GM13977 (cell line): ENCODE data around the gene MAGOH.
"Not testable (repeated sequence)": the region's sequence is repeated elsewhere in the genome, so short reads cannot be mapped to it uniquely, and the experiment has no call there.

Experiments
- DNase-seq: peaks from one replicate; pipeline ENCODE4 v3.0.0; 2012; ENCODE audit warnings: low spot score
- in situ Hi-C: fragments of 300-500 bp; cut with MboI; formaldehyde crosslinking; loops from one replicate; pipeline ENCODE4 v1.12.0; 2022; ENCODE audit warnings: low sequenced_read_pairs, low pct_unique_long_range_greater_than_20kb, mixed read lengths, inconsistent platforms; ENCODE audit not compliant: unreplicated experiment
- TF ChIP-seq, protein P1 (sequence below): IDR thresholded peaks from 2 replicates; pipeline ENCODE4 v1.5.1; 2012; ENCODE audit warnings: mild to moderate bottlenecking, control low read depth; ENCODE audit not compliant: insufficient read depth; ENCODE audit errors: extremely low read depth, missing control alignments

Gene MAGOH

GRCh38 chr1:53190210-53190611 lies 48.1 kb downstream of the MAGOH start:
- in situ Hi-C loops: no loop called here
- TF ChIP-seq, protein P1, sequence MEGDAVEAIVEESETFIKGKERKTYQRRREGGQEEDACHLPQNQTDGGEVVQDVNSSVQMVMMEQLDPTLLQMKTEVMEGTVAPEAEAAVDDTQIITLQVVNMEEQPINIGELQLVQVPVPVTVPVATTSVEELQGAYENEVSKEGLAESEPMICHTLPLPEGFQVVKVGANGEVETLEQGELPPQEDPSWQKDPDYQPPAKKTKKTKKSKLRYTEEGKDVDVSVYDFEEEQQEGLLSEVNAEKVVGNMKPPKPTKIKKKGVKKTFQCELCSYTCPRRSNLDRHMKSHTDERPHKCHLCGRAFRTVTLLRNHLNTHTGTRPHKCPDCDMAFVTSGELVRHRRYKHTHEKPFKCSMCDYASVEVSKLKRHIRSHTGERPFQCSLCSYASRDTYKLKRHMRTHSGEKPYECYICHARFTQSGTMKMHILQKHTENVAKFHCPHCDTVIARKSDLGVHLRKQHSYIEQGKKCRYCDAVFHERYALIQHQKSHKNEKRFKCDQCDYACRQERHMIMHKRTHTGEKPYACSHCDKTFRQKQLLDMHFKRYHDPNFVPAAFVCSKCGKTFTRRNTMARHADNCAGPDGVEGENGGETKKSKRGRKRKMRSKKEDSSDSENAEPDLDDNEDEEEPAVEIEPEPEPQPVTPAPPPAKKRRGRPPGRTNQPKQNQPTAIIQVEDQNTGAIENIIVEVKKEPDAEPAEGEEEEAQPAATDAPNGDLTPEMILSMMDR: no peak

GRCh38 chr1:53189061-53189460 lies 49.3 kb downstream of the MAGOH start:
- TF ChIP-seq, protein P1: no peak
- in situ Hi-C loops: loop anchor here (10.0 kb wide), 2 partner anchors 274 to 484 kb away; no protein-coding TSS in a partner anchor

More at GRCh38 chr1:53190210-53190611, 48.1 kb downstream of the MAGOH start:
- no peak for DNase-seq

DNA sequence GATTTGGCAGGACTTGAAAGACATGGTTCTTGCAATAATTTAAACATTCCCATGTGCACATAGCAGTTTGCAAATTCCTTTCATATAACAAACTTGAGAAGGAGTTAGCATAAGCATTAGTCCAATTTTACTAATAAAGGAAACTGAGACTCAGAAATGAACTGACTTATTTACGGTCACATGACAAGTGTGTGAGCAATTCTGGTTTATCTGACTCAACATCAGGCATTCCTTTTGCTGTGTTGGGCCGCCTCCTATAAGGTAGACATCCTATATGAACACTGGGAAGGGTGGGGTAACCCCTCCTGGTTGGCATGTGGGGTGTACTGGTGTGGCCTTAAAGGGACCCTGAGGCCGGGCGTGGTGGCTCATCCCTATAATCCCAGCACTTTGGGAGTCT lies 50.2 kb downstream of the MAGOH start:
- in situ Hi-C loops: loop anchor here (10.0 kb wide), 2 partner anchors 273 to 483 kb away; no protein-coding TSS in a partner anchor
- DNase-seq: no peak
- TF ChIP-seq, protein P1: no peak

More at GRCh38 chr1:53189061-53189460, 49.3 kb downstream of the MAGOH start:
- no peak for DNase-seq

DNA sequence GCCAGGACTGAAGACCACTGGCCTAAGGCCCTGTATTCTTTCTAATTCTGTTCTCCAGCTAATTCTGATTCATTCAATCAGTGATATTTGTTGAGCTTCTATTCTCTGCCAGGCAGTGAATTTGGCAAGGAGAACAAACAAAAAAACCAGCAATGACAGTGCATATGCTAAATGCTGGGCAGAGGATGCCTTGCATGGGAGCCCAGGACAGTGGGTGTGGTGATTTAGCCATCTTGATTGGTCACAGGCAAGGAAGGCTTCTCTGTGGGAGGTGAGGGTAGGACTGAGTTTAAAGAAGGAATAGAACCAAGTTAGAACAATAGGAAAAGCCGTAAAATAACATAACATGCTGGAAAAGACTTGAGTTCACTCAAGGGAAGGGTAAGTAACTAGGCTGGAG lies 50.9 kb downstream of the MAGOH start:
- TF ChIP-seq, protein P1: no peak
- in situ Hi-C loops: loop anchor here (10.0 kb wide), 2 partner anchors 273 to 483 kb away; no protein-coding TSS in a partner anchor
- no peak for DNase-seq

DNA sequence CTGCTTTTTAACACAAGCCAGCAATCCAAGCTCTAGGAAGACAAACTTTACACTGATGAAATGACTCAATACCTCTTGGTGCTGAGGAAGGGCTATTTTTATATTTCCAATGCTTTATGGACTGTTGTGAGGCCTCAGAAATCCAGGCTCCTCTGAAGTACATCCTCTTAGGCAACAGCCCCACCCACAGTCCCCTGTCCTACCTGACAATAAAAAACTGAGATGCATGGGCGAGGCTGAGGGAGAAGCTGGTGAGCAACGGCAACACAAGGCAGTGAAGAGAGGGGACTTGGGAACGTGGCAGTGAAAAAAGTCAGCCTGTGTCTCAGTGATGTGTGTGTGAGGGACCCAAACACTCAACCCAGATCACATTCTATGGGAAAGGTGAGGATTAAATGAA lies 51.8 kb downstream of the MAGOH start:
- in situ Hi-C loops: loop anchor here (10.0 kb wide), 2 partner anchors 272 to 482 kb away; no protein-coding TSS in a partner anchor
- TF ChIP-seq, protein P1: no peak
- no peak for DNase-seq

DNA sequence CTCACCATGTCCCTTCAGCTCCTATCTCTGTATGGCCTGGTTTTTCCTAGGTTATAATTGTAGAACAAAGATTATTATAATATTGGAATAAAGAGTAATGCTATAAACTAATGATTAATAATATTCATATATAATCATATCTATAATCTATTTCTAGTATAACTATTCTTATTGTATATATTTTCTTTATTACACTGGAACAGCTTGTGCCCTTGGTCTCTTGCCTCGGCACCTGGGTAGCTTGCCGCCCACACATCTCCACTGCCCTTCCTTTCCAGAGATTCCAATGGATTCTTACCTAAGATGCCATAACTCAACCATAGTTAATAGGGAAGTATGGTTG lies 52.4 kb downstream of the MAGOH start:
- DNase-seq: not testable (repeated sequence)
- in situ Hi-C loops: loop anchor here (10.0 kb wide), 2 partner anchors 271 to 481 kb away; no protein-coding TSS in a partner anchor

DNA sequence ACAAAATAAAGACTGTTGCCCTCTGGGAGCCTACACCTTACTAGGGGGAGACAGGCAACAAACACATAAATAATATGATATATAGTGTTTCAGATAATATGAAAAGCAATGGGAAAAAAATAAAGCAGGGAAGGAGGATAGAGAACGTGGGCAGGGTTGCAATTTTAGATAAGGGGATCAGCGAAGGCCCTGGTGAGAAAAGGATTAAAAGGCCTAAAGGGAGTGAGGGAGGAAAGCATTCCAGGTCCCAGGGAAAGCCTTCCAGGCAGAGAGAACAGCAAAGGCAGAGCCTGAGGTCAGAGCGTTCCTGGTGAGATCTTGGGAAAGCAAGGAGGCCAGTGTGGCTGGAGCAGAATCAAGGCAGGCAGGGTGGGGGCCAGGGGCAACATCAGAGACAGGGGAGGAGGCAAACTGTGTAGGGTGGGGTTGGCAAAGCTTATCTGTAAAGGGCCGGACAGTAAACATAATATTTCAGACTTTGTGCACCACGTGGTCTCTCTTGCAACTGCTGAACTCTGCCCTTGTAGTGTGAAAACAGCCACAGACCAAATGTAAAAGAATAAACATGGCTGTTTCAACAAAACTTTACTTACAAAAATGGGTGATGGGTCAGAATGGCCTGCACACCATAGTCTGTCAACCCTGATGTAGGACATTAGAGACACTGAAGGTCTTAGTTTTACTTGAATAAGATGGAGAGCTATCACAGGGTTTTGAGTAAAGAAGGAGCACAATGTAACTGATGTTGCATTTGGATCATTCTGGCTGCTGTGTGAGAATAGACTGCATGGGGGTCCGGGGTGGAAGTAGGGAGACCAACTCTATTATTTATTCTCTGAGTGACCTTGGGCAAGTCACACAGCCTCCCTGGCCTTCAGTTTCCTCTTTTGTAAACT lies 55.0 kb downstream of the MAGOH start:
- no peak for DNase-seq
- in situ Hi-C loops: loop anchor here (10.0 kb wide), 2 partner anchors 269 to 479 kb away; no protein-coding TSS in a partner anchor
- TF ChIP-seq, protein P1: no peak
